Vagina (tissue), 2 donors: Measurements from ENCODE around the gene ADAMTS17. TPM values are rescaled to one million over a fixed set of nuclear protein-coding genes. Genes with fewer than 3 reads are reported as not detected.

Source experiments
- DNase-seq, 2 donors: peaks; one replicate each; pipeline ENCODE4 v3.0.0-alpha.2; 2017; ENCODE audit errors: extremely low spot score in 2 of 2
- H3K27ac ChIP-seq: fragments of 200-600 bp; sonication (generic); one replicate; pipeline ENCODE4 v1.5.1; 2019
- H3K27me3 ChIP-seq: fragments of 200-600 bp; sonication (generic); one replicate; pipeline ENCODE4 v1.5.1; 2019
- H3K36me3 ChIP-seq, 2 donors: fragments of 200-600 bp; sonication (generic); one replicate each; pipeline ENCODE4 v1.5.1; 2017 to 2019
- H3K4me1 ChIP-seq: fragments of 200-600 bp; sonication (generic); one replicate; pipeline ENCODE4 v1.5.1; 2019
- H3K4me3 ChIP-seq, 2 donors: fragments of 200-600 bp; sonication (generic); 1 replicate in 1 of 2; 2 replicates in 1 of 2; pipeline ENCODE4 v1.5.1; 2016 to 2019
- H3K9me3 ChIP-seq: fragments of 200-600 bp; sonication (generic); one replicate; pipeline ENCODE4 v1.5.1; 2019
- CTCF ChIP-seq, 3 experiments: fragments of 450-650 bp in 2 of 3; fragments of 200-600 bp in 1 of 3; sonication (generic) in 1 of 3; IDR thresholded peaks; one replicate each; pipeline ENCODE4 v1.5.1; 2017 to 2019; ENCODE audit warnings: antibody characterized with exemption in 3 of 3, mild to moderate bottlenecking in 2 of 3, moderate library complexity in 2 of 3
- POLR2A ChIP-seq, 2 donors: fragments of 450-650 bp; IDR thresholded peaks; one replicate each; pipeline ENCODE4 v1.6.1; 2017; ENCODE audit warnings: antibody characterized with exemption in 2 of 2, mild to moderate bottlenecking in 2 of 2, moderate library complexity in 2 of 2
- POLR2AphosphoS5 ChIP-seq, 2 donors: sonication (generic); formaldehyde crosslinking; IDR thresholded peaks; one replicate each; pipeline ENCODE4 v1.9.0; 2017; ENCODE audit warnings: antibody characterized with exemption in 2 of 2, mild to moderate bottlenecking in 2 of 2, low read depth in 1 of 2; ENCODE audit not compliant: insufficient read depth in 1 of 2
- intact Hi-C: fragments of 100-400 bp; cut with DNase I; formaldehyde crosslinking; loops from one replicate; pipeline ENCODE4 v1.15.1; 2023
- total RNA-seq: library from RNA; depleted of rRNA; stranded (reverse); fragments of >200 nt; gene quantifications from one replicate; pipeline ENCODE4 v1.2.3, GENCODE V29; 2016

Gene ADAMTS17
- total RNA-seq, 1 donor from 2014 or later, result 16.0 TPM

GRCh38 chr15:100099976-100100375, 241.8 kb downstream of the ADAMTS17 start:
- Histone ChIP-seq H3K27ac (no peak overlapping the region), H3K4me3 (no peak overlapping the region), H3K36me3 (no peaks in the 10 kb centered on the region), H3K4me1 (peaks cover 14% of the 10 kb centered on the region), H3K27me3 (no peaks in the 10 kb centered on the region), H3K9me3 (no peaks in the 10 kb centered on the region)
- no peak for DNase-seq
- TF ChIP-seq POLR2AphosphoS5 (IDR thresholded peaks at IDR 0.05; ENCODE audit: insufficient read depth in 1 of 2, low read depth in 1 of 2) (no peak), CTCF (IDR thresholded peaks at IDR 0.05) (no peak), POLR2A (IDR thresholded peaks at IDR 0.05) (no peak)
- intact Hi-C loops, result no loop called here

DNA sequence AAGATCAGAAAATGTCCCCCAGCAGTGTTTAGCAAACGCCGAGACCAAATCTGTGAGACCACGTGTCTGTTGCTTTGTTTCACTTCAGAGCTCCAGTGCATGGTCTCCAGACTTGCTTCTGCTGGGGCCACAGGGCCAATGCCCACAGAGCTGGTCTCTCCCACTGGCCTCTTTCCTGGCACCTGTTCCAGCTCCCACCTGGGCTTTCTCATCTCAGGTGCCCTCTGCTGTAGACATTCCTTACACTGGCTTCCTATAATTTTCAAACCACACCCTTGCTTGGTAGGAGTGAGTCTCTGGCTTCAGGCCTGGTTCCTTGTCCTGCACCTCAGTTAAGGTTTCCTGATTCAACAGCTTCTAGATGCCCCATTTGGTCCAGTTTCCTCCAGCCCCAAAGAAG, 243.1 kb downstream of the ADAMTS17 start:
- intact Hi-C loops, result no loop called here
- Histone ChIP-seq H3K4me1 (peaks cover 3% of the 10 kb centered on the region), H3K9me3 (no peaks in the 10 kb centered on the region), H3K27ac (no peak overlapping the region), H3K4me3 (no peak overlapping the region), H3K27me3 (no peaks in the 10 kb centered on the region), H3K36me3 (no peaks in the 10 kb centered on the region)
- TF ChIP-seq POLR2A (IDR thresholded peaks at IDR 0.05), result no peak
- no peak for TF ChIP-seq POLR2AphosphoS5 (IDR thresholded peaks at IDR 0.05; ENCODE audit: insufficient read depth in 1 of 2, low read depth in 1 of 2)
- TF ChIP-seq CTCF (IDR thresholded peaks at IDR 0.05), result no peak
- DNase-seq, result peak in 1 of 2 donors; percentile 56

- Histone ChIP-seq H3K4me1 (no peaks in the 10 kb centered on the region), H3K27ac (no peak overlapping the region), H3K4me3 (no peak overlapping the region), H3K27me3 (no peaks in the 10 kb centered on the region), H3K36me3 (no peaks in the 10 kb centered on the region), H3K9me3 (no peaks in the 10 kb centered on the region)
- intact Hi-C loops, result no loop called here
- no peak for TF ChIP-seq POLR2A (IDR thresholded peaks at IDR 0.05)
- no peak for TF ChIP-seq POLR2AphosphoS5 (IDR thresholded peaks at IDR 0.05; ENCODE audit: insufficient read depth in 1 of 2, low read depth in 1 of 2)
- no peak for TF ChIP-seq CTCF (IDR thresholded peaks at IDR 0.05)
- DNase-seq, result peak; percentile 74 to 78
These were observed 244.2 kb downstream of the ADAMTS17 start for GRCh38 chr15:100097342-100098127.

DNA sequence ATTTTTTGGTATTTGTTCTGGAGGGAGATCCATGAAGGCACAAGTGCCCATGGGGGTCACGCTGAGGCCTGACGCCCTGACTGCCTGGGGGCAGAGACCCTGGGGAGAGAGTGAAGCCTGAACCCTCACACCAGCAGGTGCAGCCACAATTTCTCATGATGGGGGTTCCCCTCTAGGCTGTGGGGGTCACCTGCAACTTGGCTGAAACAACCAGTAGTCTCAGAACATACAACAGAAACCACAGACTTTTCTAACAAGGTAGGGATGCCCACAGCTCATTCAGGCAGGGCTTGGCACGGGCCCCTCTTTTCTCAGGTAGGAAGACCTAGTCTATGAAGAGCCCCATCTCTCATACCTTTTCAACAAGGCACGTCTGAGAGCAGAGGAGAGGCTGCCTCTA, 245.1 kb downstream of the ADAMTS17 start:
- Histone ChIP-seq H3K27ac (no peak overlapping the region), H3K9me3 (no peaks in the 10 kb centered on the region), H3K36me3 (no peaks in the 10 kb centered on the region), H3K4me3 (no peak overlapping the region), H3K4me1 (no peaks in the 10 kb centered on the region), H3K27me3 (no peaks in the 10 kb centered on the region)
- intact Hi-C loops, result no loop called here
- no peak for TF ChIP-seq POLR2A (IDR thresholded peaks at IDR 0.05)
- TF ChIP-seq CTCF (IDR thresholded peaks at IDR 0.05), result no peak
- TF ChIP-seq POLR2AphosphoS5 (IDR thresholded peaks at IDR 0.05; ENCODE audit: insufficient read depth in 1 of 2, low read depth in 1 of 2), result no peak
- peak; percentile 28 to 47 for DNase-seq

DNA sequence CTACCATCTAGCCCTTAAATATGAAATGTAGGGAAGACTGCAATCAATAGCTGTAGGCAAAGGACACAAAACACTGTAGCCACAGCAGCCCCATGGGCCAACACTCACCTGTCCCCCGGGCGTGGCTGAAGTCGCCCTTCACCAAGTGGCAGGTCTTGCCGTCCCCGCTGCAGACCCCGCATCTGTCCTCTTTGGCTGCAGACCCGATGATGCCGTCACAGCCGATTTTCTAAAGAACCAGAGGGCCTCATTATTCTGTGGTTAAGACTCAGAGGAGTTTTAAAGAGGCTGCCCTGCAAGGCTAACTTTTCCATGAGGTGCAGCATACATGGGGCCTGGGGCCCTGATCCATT, 245.6 kb downstream of the ADAMTS17 start:
- intact Hi-C loops, result no loop called here
- DNase-seq, result peak; percentile 16 to 62
- H3K27me3 ChIP-seq, result no peaks in the 10 kb centered on the region
- no peak overlapping the region for H3K27ac ChIP-seq
- no peaks in the 10 kb centered on the region for H3K4me1 ChIP-seq
- TF ChIP-seq CTCF (IDR thresholded peaks at IDR 0.05), result no peak
- no peak for TF ChIP-seq POLR2A (IDR thresholded peaks at IDR 0.05)
- no peak for TF ChIP-seq POLR2AphosphoS5 (IDR thresholded peaks at IDR 0.05; ENCODE audit: insufficient read depth in 1 of 2, low read depth in 1 of 2)
- H3K4me3 ChIP-seq, result no peak overlapping the region
- no peaks in the 10 kb centered on the region for H3K36me3 ChIP-seq
- no peaks in the 10 kb centered on the region for H3K9me3 ChIP-seq
